ENCODE results near the gene RNF208.

The RNF208 gene

GRCh38 chr9:137188086-137188489 lies 34.0 kb downstream of the RNF208 start:
- no peak for DNase-seq
- peaks cover 67% of the 10 kb centered on the region for H3K36me3 ChIP-seq (ENCODE audit: insufficient read depth, low read length)
- H4K20me1 ChIP-seq (ENCODE audit: insufficient read depth, low read length) = peaks cover 39% of the 10 kb centered on the region
- no peaks in the 10 kb centered on the region for H3K27me3 ChIP-seq (ENCODE audit: insufficient read depth, low read length, poor library complexity)
- peak overlapping the region; percentile 97 for H3K9ac ChIP-seq (ENCODE audit: low read depth, low read length)
- H3K9me3 ChIP-seq (ENCODE audit: insufficient read depth, low read length, severe bottlenecking) = no peaks in the 10 kb centered on the region
- H3K79me2 ChIP-seq (ENCODE audit: insufficient read depth, low read length) = peaks cover 48% of the 10 kb centered on the region
- peak overlapping the region; percentile 88 for H3K4me2 ChIP-seq (ENCODE audit: insufficient read depth, low read length)
- H3K27ac ChIP-seq (ENCODE audit: low read length) = peak overlapping the region; percentile 94
- H3K4me1 ChIP-seq (ENCODE audit: insufficient read depth, low read length) = peaks cover 44% of the 10 kb centered on the region
- H3K4me3 ChIP-seq (ENCODE audit: low read depth in 1 of 2, low read length in 2 of 2) = peak overlapping the region; percentile 66 to 97
- no peak for ATAC-seq (ENCODE audit: insufficient read depth, low read depth)
- TF ChIP-seq EZH2 (IDR thresholded peaks at IDR 0.05; ENCODE audit: borderline replicate concordance, low read depth, low read length, severe bottlenecking) = no peak
- TF ChIP-seq CTCF (IDR thresholded peaks at IDR 0.05; ENCODE audit: borderline replicate concordance, extremely low read depth, low read length, poor library complexity, severe bottlenecking) = no peak
- peak overlapping the region; percentile 84 for H2AFZ ChIP-seq (ENCODE audit: low read depth, low read length)

GRCh38 chr9:137187386-137187785 lies 34.7 kb downstream of the RNF208 start:
- Histone ChIP-seq H3K79me2 (ENCODE audit: insufficient read depth, low read length) (peaks cover 48% of the 10 kb centered on the region), H2AFZ (ENCODE audit: low read depth, low read length) (no peak overlapping the region), H4K20me1 (ENCODE audit: insufficient read depth, low read length) (peaks cover 39% of the 10 kb centered on the region), H3K4me3 (ENCODE audit: low read depth in 1 of 2, low read length in 2 of 2) (peak overlapping the region; percentile 66 to 97; a peak in 3 of 4 replicates), H3K36me3 (ENCODE audit: insufficient read depth, low read length) (peaks cover 74% of the 10 kb centered on the region), H3K4me1 (ENCODE audit: insufficient read depth, low read length) (peaks cover 44% of the 10 kb centered on the region), H3K27ac (ENCODE audit: low read length) (peak overlapping the region; percentile 94; the same call in 1 of the 2 replicates), H3K27me3 (ENCODE audit: insufficient read depth, low read length, poor library complexity) (no peaks in the 10 kb centered on the region), H3K4me2 (ENCODE audit: insufficient read depth, low read length) (peak overlapping the region; percentile 88), H3K9me3 (ENCODE audit: insufficient read depth, low read length, severe bottlenecking) (no peaks in the 10 kb centered on the region), H3K9ac (ENCODE audit: low read depth, low read length) (peak overlapping the region; percentile 97)
- no peak for TF ChIP-seq CTCF (IDR thresholded peaks at IDR 0.05; ENCODE audit: borderline replicate concordance, extremely low read depth, low read length, poor library complexity, severe bottlenecking)
- DNase-seq (no peak), ATAC-seq (ENCODE audit: insufficient read depth, low read depth) (no peak)

GRCh38 chr9:137186385-137186784 lies 35.7 kb downstream of the RNF208 start:
- Histone ChIP-seq H3K27ac (ENCODE audit: low read length) (no peak overlapping the region), H3K4me2 (ENCODE audit: insufficient read depth, low read length) (peak overlapping the region; percentile 88), H3K9me3 (ENCODE audit: insufficient read depth, low read length, severe bottlenecking) (no peaks in the 10 kb centered on the region), H3K36me3 (ENCODE audit: insufficient read depth, low read length) (peaks cover 77% of the 10 kb centered on the region), H3K4me1 (ENCODE audit: insufficient read depth, low read length) (peaks cover 44% of the 10 kb centered on the region), H3K9ac (ENCODE audit: low read depth, low read length) (peak overlapping the region; percentile 97), H3K27me3 (ENCODE audit: insufficient read depth, low read length, poor library complexity) (no peaks in the 10 kb centered on the region), H3K4me3 (ENCODE audit: low read depth in 1 of 2, low read length in 2 of 2) (peak overlapping the region in 1 of 2 experiments; percentile 97; a peak in 2 of 4 replicates), H2AFZ (ENCODE audit: low read depth, low read length) (no peak overlapping the region), H4K20me1 (ENCODE audit: insufficient read depth, low read length) (peaks cover 39% of the 10 kb centered on the region), H3K79me2 (ENCODE audit: insufficient read depth, low read length) (peaks cover 48% of the 10 kb centered on the region)
- no peak for DNase-seq
- ATAC-seq (ENCODE audit: insufficient read depth, low read depth) = no peak
- TF ChIP-seq EZH2 (IDR thresholded peaks at IDR 0.05; ENCODE audit: borderline replicate concordance, low read depth, low read length, severe bottlenecking) (no peak), CTCF (IDR thresholded peaks at IDR 0.05; ENCODE audit: borderline replicate concordance, extremely low read depth, low read length, poor library complexity, severe bottlenecking) (no peak)
